Activated T-cell treated with anti-CD3 and anti-CD28 coated beads, Interleukin-2, amount 50 U/mL, for 4 hours (primary cell): ENCODE measurements around the gene ARMC3. TPM values are rescaled to one million over a fixed set of nuclear protein-coding genes. Genes with fewer than 3 reads are reported as not detected.
A peak's percentile ranks its signal among the peaks of the same experiment; 100 is the strongest.
"Not testable (repeated sequence)": the region's sequence is repeated elsewhere in the genome, so short reads cannot be mapped to it uniquely, and the experiment has no call there.

Source experiments
- ATAC-seq, 2 donors: fragments of 200-7000 bp; cut with Tn5 transposase; one replicate each; pipeline ENCODE4 v1.10.0; 2021
- DNase-seq: peaks from one replicate; pipeline ENCODE4 v3.0.0-alpha.2; 2020
- H3K27me3 Mint-ChIP-seq: one replicate; pipeline ENCODE4 v1.8.0; 2021; ENCODE audit warnings: low read depth, mixed read lengths
- H3K36me3 Mint-ChIP-seq: one replicate; pipeline ENCODE4 v1.8.0; 2022; ENCODE audit warnings: mixed read lengths; ENCODE audit not compliant: insufficient read depth
- H3K4me1 Mint-ChIP-seq: one replicate; pipeline ENCODE4 v1.8.0; 2021; ENCODE audit warnings: low read depth, mixed read lengths
- H3K4me3 Mint-ChIP-seq: one replicate; pipeline ENCODE4 v1.8.0; 2021; ENCODE audit warnings: mild to moderate bottlenecking, moderate library complexity, mixed read lengths
- H3K9me3 Mint-ChIP-seq: one replicate; pipeline ENCODE4 v1.8.0; 2021; ENCODE audit warnings: mixed read lengths
- total RNA-seq, 3 donors: library from RNA; stranded (reverse); gene quantifications; one replicate each; pipeline ENCODE4 v1.2.1, GENCODE V29; 2021

ARMC3 gene
- total RNA-seq, 3 donors from 2014 or later: not detected

- H3K4me3 Mint-ChIP-seq: no peak overlapping the region
- peaks cover 13% of the 10 kb centered on the region for H3K9me3 Mint-ChIP-seq
- H3K36me3 Mint-ChIP-seq: no peaks in the 10 kb centered on the region
- no peak for DNase-seq
- H3K27me3 Mint-ChIP-seq: peaks cover 22% of the 10 kb centered on the region
- ATAC-seq: no peak
- H3K4me1 Mint-ChIP-seq: no peaks in the 10 kb centered on the region
Measured at GRCh38 chr10:23055424-23056185, 127.8 kb downstream of the ARMC3 start.

GRCh38 chr10:23056186-23056579 lies 128.3 kb downstream of the ARMC3 start:
- Mint-ChIP-seq H3K4me3 (no peak overlapping the region), H3K4me1 (no peaks in the 10 kb centered on the region), H3K9me3 (peaks cover 13% of the 10 kb centered on the region), H3K36me3 (no peaks in the 10 kb centered on the region), H3K27me3 (peaks cover 21% of the 10 kb centered on the region)
- ATAC-seq (no peak), DNase-seq (no peak)

- ATAC-seq (no peak), DNase-seq (no peak)
- Mint-ChIP-seq H3K36me3 (no peaks in the 10 kb centered on the region), H3K9me3 (peaks cover 13% of the 10 kb centered on the region), H3K4me1 (no peaks in the 10 kb centered on the region), H3K4me3 (no peak overlapping the region), H3K27me3 (peaks cover 15% of the 10 kb centered on the region)
Measured at GRCh38 chr10:23058366-23058765, 130.5 kb downstream of the ARMC3 start.

- no peaks in the 10 kb centered on the region for H3K36me3 Mint-ChIP-seq
- no peaks in the 10 kb centered on the region for H3K4me1 Mint-ChIP-seq
- peaks cover 13% of the 10 kb centered on the region for H3K9me3 Mint-ChIP-seq
- no peak for ATAC-seq
- peaks cover 9% of the 10 kb centered on the region for H3K27me3 Mint-ChIP-seq
- DNase-seq: no peak
- H3K4me3 Mint-ChIP-seq: no peak overlapping the region
Measured at GRCh38 chr10:23060918-23061317, 133.1 kb downstream of the ARMC3 start.

- H3K4me3 Mint-ChIP-seq: no peak overlapping the region
- no peak for DNase-seq
- no peaks in the 10 kb centered on the region for H3K4me1 Mint-ChIP-seq
- ATAC-seq: no peak
- no peaks in the 10 kb centered on the region for H3K36me3 Mint-ChIP-seq
- H3K9me3 Mint-ChIP-seq: peaks cover 13% of the 10 kb centered on the region
- H3K27me3 Mint-ChIP-seq: peaks cover 5% of the 10 kb centered on the region
Measured at GRCh38 chr10:23063045-23063972, 135.5 kb downstream of the ARMC3 start.

GRCh38 chr10:23063973-23064812 lies 136.3 kb downstream of the ARMC3 start:
- H3K36me3 Mint-ChIP-seq: no peaks in the 10 kb centered on the region
- peaks cover 2% of the 10 kb centered on the region for H3K4me1 Mint-ChIP-seq
- peaks cover 7% of the 10 kb centered on the region for H3K9me3 Mint-ChIP-seq
- no peak overlapping the region for H3K4me3 Mint-ChIP-seq
- ATAC-seq (no peak), DNase-seq (no peak)
- H3K27me3 Mint-ChIP-seq: peaks cover 5% of the 10 kb centered on the region

GRCh38 chr10:23064813-23065114 lies 136.9 kb downstream of the ARMC3 start:
- H3K9me3 Mint-ChIP-seq, ATAC-seq, H3K4me3 Mint-ChIP-seq, DNase-seq, H3K36me3 Mint-ChIP-seq, H3K4me1 Mint-ChIP-seq: not testable (repeated sequence)
- peaks cover 11% of the 10 kb centered on the region for H3K27me3 Mint-ChIP-seq

GRCh38 chr10:23065181-23065948 lies 137.5 kb downstream of the ARMC3 start:
- H3K4me1 Mint-ChIP-seq: peaks cover 2% of the 10 kb centered on the region
- peaks cover 11% of the 10 kb centered on the region for H3K27me3 Mint-ChIP-seq
- DNase-seq: no peak
- ATAC-seq: no peak
- H3K9me3 Mint-ChIP-seq: no peaks in the 10 kb centered on the region
- H3K4me3 Mint-ChIP-seq: no peak overlapping the region
- no peaks in the 10 kb centered on the region for H3K36me3 Mint-ChIP-seq

- peaks cover 2% of the 10 kb centered on the region for H3K4me1 Mint-ChIP-seq
- no peaks in the 10 kb centered on the region for H3K36me3 Mint-ChIP-seq
- H3K27me3 Mint-ChIP-seq: peaks cover 15% of the 10 kb centered on the region
- H3K9me3 Mint-ChIP-seq: no peaks in the 10 kb centered on the region
- ATAC-seq (no peak), DNase-seq (no peak)
- H3K4me3 Mint-ChIP-seq: no peak overlapping the region
Measured at GRCh38 chr10:23067337-23067736, 139.5 kb downstream of the ARMC3 start.

GRCh38 chr10:23067939-23068775 lies 140.3 kb downstream of the ARMC3 start:
- no peak overlapping the region for H3K4me3 Mint-ChIP-seq
- DNase-seq (peak; percentile 62), ATAC-seq (peak; percentile 59 to 60)
- H3K36me3 Mint-ChIP-seq: no peaks in the 10 kb centered on the region
- peaks cover 2% of the 10 kb centered on the region for H3K4me1 Mint-ChIP-seq
- peaks cover 15% of the 10 kb centered on the region for H3K27me3 Mint-ChIP-seq
- no peaks in the 10 kb centered on the region for H3K9me3 Mint-ChIP-seq

GRCh38 chr10:23069019-23069815 lies 141.4 kb downstream of the ARMC3 start:
- DNase-seq (no peak), ATAC-seq (no peak)

GRCh38 chr10:23070092-23070912 lies 142.4 kb downstream of the ARMC3 start:
- not testable (repeated sequence) for H3K4me3 Mint-ChIP-seq, DNase-seq, H3K9me3 Mint-ChIP-seq, ATAC-seq, H3K36me3 Mint-ChIP-seq, H3K4me1 Mint-ChIP-seq
- H3K27me3 Mint-ChIP-seq: peaks cover 14% of the 10 kb centered on the region

More at GRCh38 chr10:23069019-23069815, 141.4 kb downstream of the ARMC3 start:
- peaks cover 14% of the 10 kb centered on the region for H3K27me3 Mint-ChIP-seq
- H3K4me3 Mint-ChIP-seq: no peak overlapping the region
- peaks cover 2% of the 10 kb centered on the region for H3K4me1 Mint-ChIP-seq
- H3K9me3 Mint-ChIP-seq: no peaks in the 10 kb centered on the region
- H3K36me3 Mint-ChIP-seq: no peaks in the 10 kb centered on the region
